CD4-positive, alpha-beta memory T cell (primary cell): ENCODE measurements around the gene CERS1. TPM values are rescaled to one million over a fixed set of nuclear protein-coding genes. Genes with fewer than 3 reads are reported as not detected.

Experiments
- CTCF ChIA-PET: fragments of 350-600 bp; sonication (Branson Sonifier 250); formaldehyde crosslinking; loops from one replicate; lab custom pipeline; 2021; ENCODE audit warnings: inconsistent platforms; ENCODE audit not compliant: partially characterized antibody; lab: Charles Lee
- POLR2A ChIA-PET: fragments of 350-600 bp; sonication (Branson Sonifier 250); formaldehyde crosslinking; loops from one replicate; lab custom pipeline; 2021; ENCODE audit not compliant: partially characterized antibody; lab: Charles Lee
- DNase-seq, 5 donors: peaks; one replicate each; pipeline versions ENCODE4 v3.0.0 to v3.0.0-alpha.2; 2020 to 2022; ENCODE audit warnings: mixed read lengths in 1 of 5
- H3K27ac ChIP-seq: one replicate; pipeline ENCODE4 v1.7.0; 2013; ENCODE audit warnings: low read depth, low read length
- H3K27me3 ChIP-seq: 2 replicates; pipeline ENCODE4 v1.7.0; 2013; ENCODE audit warnings: mild to moderate bottlenecking, low read length, moderate library complexity; ENCODE audit not compliant: insufficient read depth
- H3K36me3 ChIP-seq: 2 replicates; pipeline ENCODE4 v1.7.0; 2013; ENCODE audit warnings: mild to moderate bottlenecking, low read length, moderate library complexity; ENCODE audit not compliant: insufficient read depth
- H3K4me1 ChIP-seq: 2 replicates; pipeline ENCODE4 v1.7.0; 2013; ENCODE audit warnings: mild to moderate bottlenecking, low read length, moderate library complexity; ENCODE audit not compliant: insufficient read depth
- H3K4me3 ChIP-seq, 2 donors: one replicate each; pipeline ENCODE4 v1.7.0; 2013; ENCODE audit warnings: low read length in 2 of 2, mild to moderate bottlenecking in 1 of 2
- H3K9me3 ChIP-seq, 2 donors: one replicate each; pipeline ENCODE4 v1.7.0; 2013; ENCODE audit warnings: low read length in 2 of 2, control low read depth in 1 of 2; ENCODE audit not compliant: control insufficient read depth in 1 of 2
- H3K27ac Mint-ChIP-seq, 7 donors: one replicate each; pipeline ENCODE4 v1.8.0; 2020 to 2021; ENCODE audit warnings: mixed read lengths in 7 of 7, mild to moderate bottlenecking in 6 of 7, inconsistent platforms in 3 of 7, moderate library complexity in 3 of 7
- H3K27me3 Mint-ChIP-seq, 2 donors: one replicate each; pipeline ENCODE4 v1.8.0; 2020 to 2021; ENCODE audit warnings: mixed read lengths in 2 of 2
- H3K36me3 Mint-ChIP-seq, 2 donors: one replicate each; pipeline ENCODE4 v1.8.0; 2020 to 2021; ENCODE audit warnings: mixed read lengths in 2 of 2, inconsistent platforms in 1 of 2, mild to moderate bottlenecking in 1 of 2
- H3K4me1 Mint-ChIP-seq, 4 donors: one replicate each; pipeline ENCODE4 v1.8.0; 2020 to 2021; ENCODE audit warnings: mixed read lengths in 4 of 4, mild to moderate bottlenecking in 1 of 4
- H3K4me3 Mint-ChIP-seq, 8 donors: one replicate each; pipeline ENCODE4 v1.8.0; 2020 to 2021; ENCODE audit warnings: mixed read lengths in 8 of 8, mild to moderate bottlenecking in 7 of 8, moderate library complexity in 6 of 8, inconsistent platforms in 3 of 8
- H3K9me3 Mint-ChIP-seq, 8 donors: one replicate each; pipeline ENCODE4 v1.8.0; 2020 to 2021; ENCODE audit warnings: mixed read lengths in 8 of 8, mild to moderate bottlenecking in 5 of 8, inconsistent platforms in 3 of 8, moderate library complexity in 1 of 8
- intact Hi-C: fragments of 100-400 bp; cut with micrococcal nuclease; formaldehyde crosslinking; loops from one replicate; pipeline ENCODE4 v1.15.1; 2023
- polyA plus RNA-seq, 2 donors: library from polyadenylated mRNA; unstranded; fragments of 300-500 nt; fragmentation: Illumina TruSeq; gene quantifications; one replicate each; pipeline ENCODE4 v1.2.3, GENCODE V29; 2021
- total RNA-seq, 2 experiments: library from RNA; stranded (reverse); gene quantifications; one replicate each; pipeline ENCODE4 v1.2.3, GENCODE V29; 2021

Gene CERS1
- total and polyA plus RNA-seq, 4 experiments from 2014 or later, result not detected

- CTCF ChIA-PET, result interaction anchor here (1.0 kb wide), 1 partner anchor 23 kb away, joined by 3 read pairs; no protein-coding TSS in a partner anchor
- no peaks in the 10 kb centered on the region for H3K4me1 Mint-ChIP-seq
- H3K27ac Mint-ChIP-seq, result peak overlapping the region in 1 of 7 donors; percentile 3
- Histone ChIP-seq H3K4me3 (no peak overlapping the region), H3K27me3 (no peaks in the 10 kb centered on the region), H3K36me3 (no peaks in the 10 kb centered on the region), H3K4me1 (no peaks in the 10 kb centered on the region), H3K9me3 (no peaks in the 10 kb centered on the region), H3K27ac (no peak overlapping the region)
- POLR2A ChIA-PET, result no interaction called here
- H3K27me3 Mint-ChIP-seq, result peaks cover 7 to 10% of the 10 kb centered on the region in 2 donors
- no peak overlapping the region for H3K4me3 Mint-ChIP-seq
- no peaks in the 10 kb centered on the region for H3K36me3 Mint-ChIP-seq
- peaks cover 0 to 3% (median 0%) of the 10 kb centered on the region in 8 donors for H3K9me3 Mint-ChIP-seq
- peak in 1 of 5 donors; percentile 32 for DNase-seq
- intact Hi-C loops, result no loop called here
Measured at GRCh38 chr19:18889949-18890745, 5.8 kb downstream of the CERS1 start.

GRCh38 chr19:18886972-18887371 lies 9.0 kb downstream of the CERS1 start:
- intact Hi-C loops, result no loop called here

GRCh38 chr19:18883526-18884304 lies 12.2 kb downstream of the CERS1 start:
- no peaks in the 10 kb centered on the region for H3K4me1 ChIP-seq
- no peaks in the 10 kb centered on the region for H3K27me3 ChIP-seq
- no peaks in the 10 kb centered on the region for H3K4me1 Mint-ChIP-seq
- POLR2A ChIA-PET, result no interaction called here
- no peak overlapping the region for H3K27ac ChIP-seq
- H3K9me3 ChIP-seq, result no peaks in the 10 kb centered on the region
- no peak overlapping the region for H3K4me3 ChIP-seq
- intact Hi-C loops, result no loop called here
- no peak overlapping the region for H3K4me3 Mint-ChIP-seq
- DNase-seq, result peak in 1 of 5 donors; percentile 21
- H3K27ac Mint-ChIP-seq, result peak overlapping the region in 1 of 7 donors; percentile 76
- no peaks in the 10 kb centered on the region for H3K36me3 Mint-ChIP-seq
- no peaks in the 10 kb centered on the region for H3K36me3 ChIP-seq
- peaks cover 0 to 3% (median 0%) of the 10 kb centered on the region in 8 donors for H3K9me3 Mint-ChIP-seq
- peaks cover 3 to 5% of the 10 kb centered on the region in 2 donors for H3K27me3 Mint-ChIP-seq
- CTCF ChIA-PET, result interaction anchor here (0.7 kb wide), 1 partner anchor 40 kb away, joined by 3 read pairs; no protein-coding TSS in a partner anchor

More at GRCh38 chr19:18886972-18887371, 9.0 kb downstream of the CERS1 start:
- Mint-ChIP-seq H3K27me3 (peaks cover 5% of the 10 kb centered on the region in 2 donors), H3K9me3 (peaks cover 0 to 3% (median 0%) of the 10 kb centered on the region in 8 donors), H3K36me3 (no peaks in the 10 kb centered on the region), H3K4me3 (no peak overlapping the region), H3K4me1 (no peaks in the 10 kb centered on the region), H3K27ac (peak overlapping the region in 2 of 7 donors; percentile 15 to 17)
- POLR2A ChIA-PET, result no interaction called here
- DNase-seq, result no peak
- no peak overlapping the region for H3K4me3 ChIP-seq
- H3K4me1 ChIP-seq, result no peaks in the 10 kb centered on the region
- no peaks in the 10 kb centered on the region for H3K27me3 ChIP-seq
- CTCF ChIA-PET, result no interaction called here
- no peaks in the 10 kb centered on the region for H3K9me3 ChIP-seq
- H3K36me3 ChIP-seq, result no peaks in the 10 kb centered on the region
- no peak overlapping the region for H3K27ac ChIP-seq

- Mint-ChIP-seq H3K9me3 (peaks cover 0 to 5% (median 0%) of the 10 kb centered on the region in 8 donors), H3K4me1 (no peaks in the 10 kb centered on the region), H3K27me3 (no peaks in the 10 kb centered on the region), H3K27ac (no peak overlapping the region), H3K4me3 (no peak overlapping the region), H3K36me3 (no peaks in the 10 kb centered on the region)
- peak in 1 of 5 donors; percentile 29 for DNase-seq
- H3K4me1 ChIP-seq, result no peaks in the 10 kb centered on the region
- ChIA-PET POLR2A (no interaction called here), CTCF (interaction anchor here (2.2 kb wide), 1 partner anchor 15 kb away, joined by 5 read pairs; no protein-coding TSS in a partner anchor)
- H3K36me3 ChIP-seq, result no peaks in the 10 kb centered on the region
- no peak overlapping the region for H3K4me3 ChIP-seq
- H3K9me3 ChIP-seq, result no peaks in the 10 kb centered on the region
- no peak overlapping the region for H3K27ac ChIP-seq
- no peaks in the 10 kb centered on the region for H3K27me3 ChIP-seq
- intact Hi-C loops, result no loop called here
Measured at GRCh38 chr19:18881491-18881890, 14.5 kb downstream of the CERS1 start.

- Histone ChIP-seq H3K4me3 (no peak overlapping the region), H3K36me3 (no peaks in the 10 kb centered on the region), H3K4me1 (no peaks in the 10 kb centered on the region), H3K9me3 (no peaks in the 10 kb centered on the region), H3K27me3 (no peaks in the 10 kb centered on the region), H3K27ac (no peak overlapping the region)
- ChIA-PET POLR2A (no interaction called here), CTCF (interaction anchor here (0.5 to 2.2 kb wide), 2 partner anchors 14 to 629 kb away, joined by 3 to 5 read pairs; no protein-coding TSS in a partner anchor)
- Mint-ChIP-seq H3K4me3 (no peak overlapping the region), H3K27me3 (no peaks in the 10 kb centered on the region), H3K27ac (no peak overlapping the region), H3K4me1 (no peaks in the 10 kb centered on the region), H3K36me3 (no peaks in the 10 kb centered on the region), H3K9me3 (peaks cover 0 to 6% (median 0%) of the 10 kb centered on the region in 8 donors)
- DNase-seq, result peak in 2 of 5 donors; percentile 15 to 61
- intact Hi-C loops, result no loop called here
Measured at GRCh38 chr19:18879579-18880373, 16.2 kb downstream of the CERS1 start.

GRCh38 chr19:18878858-18879578 lies 16.9 kb downstream of the CERS1 start:
- peak in 1 of 5 donors; percentile 32 for DNase-seq
- peaks cover 0 to 6% (median 0%) of the 10 kb centered on the region in 8 donors for H3K9me3 Mint-ChIP-seq
- Histone ChIP-seq H3K4me3 (no peak overlapping the region), H3K27me3 (no peaks in the 10 kb centered on the region), H3K27ac (no peak overlapping the region), H3K36me3 (no peaks in the 10 kb centered on the region), H3K9me3 (no peaks in the 10 kb centered on the region), H3K4me1 (no peaks in the 10 kb centered on the region)
- ChIA-PET CTCF (interaction anchor here (0.5 to 2.2 kb wide), 2 partner anchors 13 to 628 kb away, joined by 3 to 5 read pairs; no protein-coding TSS in a partner anchor), POLR2A (no interaction called here)
- no peak overlapping the region for H3K27ac Mint-ChIP-seq
- H3K4me1 Mint-ChIP-seq, result no peaks in the 10 kb centered on the region
- intact Hi-C loops, result no loop called here
- H3K36me3 Mint-ChIP-seq, result no peaks in the 10 kb centered on the region
- H3K4me3 Mint-ChIP-seq, result no peak overlapping the region
- H3K27me3 Mint-ChIP-seq, result no peaks in the 10 kb centered on the region
